H9 (cell line): ENCODE results near the gene SCUBE3. TPM values are rescaled to one million over a fixed set of nuclear protein-coding genes. Genes with fewer than 3 reads are reported as not detected.

ENCODE experiments used
- DNase-seq: peaks from one replicate; pipeline ENCODE4 v3.0.0-alpha.2; 2017
- H2AFZ ChIP-seq: one replicate; pipeline ENCODE4 v1.6.1; 2013; ENCODE audit warnings: mild to moderate bottlenecking, low read length, control low read depth, moderate library complexity
- H2AK5ac ChIP-seq: 2 replicates; pipeline ENCODE4 v1.6.1; 2013; ENCODE audit warnings: low read length, control low read depth, mixed read lengths; ENCODE audit not compliant: insufficient read length
- H2BK120ac ChIP-seq: one replicate; pipeline ENCODE4 v1.6.1; 2013; ENCODE audit warnings: low read depth, mild to moderate bottlenecking, low read length, control low read depth, inconsistent platforms; ENCODE audit not compliant: poor library complexity, severe bottlenecking
- H2BK12ac ChIP-seq: 2 replicates; pipeline ENCODE4 v1.6.1; 2013; ENCODE audit warnings: low read length, control low read depth, mixed read lengths, low read depth; ENCODE audit not compliant: insufficient read length
- H2BK15ac ChIP-seq: 2 replicates; pipeline ENCODE4 v1.6.1; 2013; ENCODE audit warnings: low read depth, low read length, control low read depth
- H2BK20ac ChIP-seq: one replicate; pipeline ENCODE4 v1.6.1; 2013; ENCODE audit warnings: low read depth, mild to moderate bottlenecking, low read length, control low read depth, inconsistent platforms; ENCODE audit not compliant: poor library complexity, severe bottlenecking
- H2BK5ac ChIP-seq: 2 replicates; pipeline ENCODE4 v1.6.1; 2013; ENCODE audit warnings: low read length, control low read depth, mixed read lengths; ENCODE audit not compliant: insufficient read length
- H3K14ac ChIP-seq: 2 replicates; pipeline ENCODE4 v1.6.1; 2013; ENCODE audit warnings: low read length, control low read depth; ENCODE audit not compliant: insufficient read depth
- H3K18ac ChIP-seq: 2 replicates; pipeline ENCODE4 v1.6.1; 2013; ENCODE audit warnings: low read depth, mild to moderate bottlenecking, mixed read lengths, low read length, control low read depth; ENCODE audit not compliant: insufficient read length
- H3K23ac ChIP-seq: 2 replicates; pipeline ENCODE4 v1.6.1; 2013; ENCODE audit warnings: low read length, control low read depth, mixed read lengths, low read depth; ENCODE audit not compliant: insufficient read length
- H3K23me2 ChIP-seq: 2 replicates; pipeline ENCODE4 v1.6.1; 2013; ENCODE audit warnings: low read depth, mild to moderate bottlenecking, mixed read lengths, low read length, control low read depth; ENCODE audit not compliant: insufficient read length, poor library complexity, severe bottlenecking
- H3K27ac ChIP-seq: 2 replicates; pipeline ENCODE4 v1.5.1; 2013; ENCODE audit warnings: low read length, control low read depth, mixed read lengths, low read depth; ENCODE audit not compliant: insufficient read length
- H3K27me3 ChIP-seq: 2 replicates; pipeline ENCODE4 v1.6.1; 2013; ENCODE audit warnings: low read length, control low read depth, inconsistent platforms; ENCODE audit not compliant: insufficient read depth
- H3K4ac ChIP-seq: 2 replicates; pipeline ENCODE4 v1.6.1; 2013; ENCODE audit warnings: low read depth, mild to moderate bottlenecking, control low read depth, inconsistent platforms, low read length, moderate library complexity
- H3K4me1 ChIP-seq: 2 replicates; pipeline ENCODE4 v1.6.1; 2013; ENCODE audit warnings: low read length, control low read depth, inconsistent platforms; ENCODE audit not compliant: insufficient read depth
- H3K4me2 ChIP-seq: 2 replicates; pipeline ENCODE4 v1.6.1; 2013; ENCODE audit warnings: low read length, control low read depth, mixed read lengths; ENCODE audit not compliant: insufficient read length, insufficient read depth
- H3K56ac ChIP-seq: 2 replicates; pipeline ENCODE4 v1.6.1; 2013; ENCODE audit warnings: low read depth, mild to moderate bottlenecking, mixed read lengths, low read length, control low read depth; ENCODE audit not compliant: insufficient read length
- H3K79me1 ChIP-seq: 2 replicates; pipeline ENCODE4 v1.6.1; 2013; ENCODE audit warnings: low read depth, mild to moderate bottlenecking, moderate library complexity, low read length, control low read depth, inconsistent platforms; ENCODE audit not compliant: insufficient read depth, poor library complexity, severe bottlenecking
- H3K79me2 ChIP-seq: 2 replicates; pipeline ENCODE4 v1.6.1; 2013; ENCODE audit warnings: low read length, control low read depth, inconsistent platforms; ENCODE audit not compliant: insufficient read depth
- H3K9ac ChIP-seq: 2 replicates; pipeline ENCODE4 v1.6.1; 2013; ENCODE audit warnings: low read length, control low read depth, mixed read lengths; ENCODE audit not compliant: insufficient read length; ENCODE audit errors: extremely low read depth
- H3K9me3 ChIP-seq: one replicate; pipeline ENCODE4 v1.6.1; 2013; ENCODE audit warnings: low read depth, low read length, inconsistent platforms; ENCODE audit not compliant: control insufficient read depth
- H3T11ph ChIP-seq: one replicate; pipeline ENCODE4 v1.6.1; 2013; ENCODE audit warnings: mild to moderate bottlenecking, low read length, control low read depth, inconsistent platforms
- H4K20me1 ChIP-seq: one replicate; pipeline ENCODE4 v1.6.1; 2013; ENCODE audit not compliant: control insufficient read depth, insufficient read length, insufficient read depth
- H4K5ac ChIP-seq: 2 replicates; pipeline ENCODE4 v1.6.1; 2013; ENCODE audit warnings: low read depth, mild to moderate bottlenecking, mixed read lengths, low read length, control low read depth; ENCODE audit not compliant: insufficient read length
- H4K8ac ChIP-seq: replicated peaks from 2 replicates; pipeline ENCODE4 v1.6.1; 2013; ENCODE audit warnings: low read length, control low read depth, mixed read lengths, low read depth; ENCODE audit not compliant: insufficient read length
- H4K91ac ChIP-seq: 2 replicates; pipeline ENCODE4 v1.6.1; 2013; ENCODE audit warnings: low read depth, mild to moderate bottlenecking, moderate library complexity, mixed read lengths, low read length, control low read depth; ENCODE audit not compliant: insufficient read length
- H3K27ac Mint-ChIP-seq, 3 experiments: 2 replicates in 2 of 3; 3 replicates in 1 of 3; pipeline ENCODE4 v1.8.0; 2020 to 2021; ENCODE audit warnings: mixed read lengths in 3 of 3, mild to moderate bottlenecking in 1 of 3, moderate library complexity in 1 of 3
- H3K27me3 Mint-ChIP-seq: 2 replicates; pipeline ENCODE4 v1.8.0; 2021; ENCODE audit warnings: low read depth, mild to moderate bottlenecking, moderate library complexity, mixed read lengths
- H3K36me3 Mint-ChIP-seq, 3 experiments: 2 replicates in 2 of 3; 3 replicates in 1 of 3; pipeline ENCODE4 v1.8.0; 2020 to 2021; ENCODE audit warnings: low read depth in 3 of 3, mixed read lengths in 3 of 3; ENCODE audit not compliant: insufficient read depth in 1 of 3
- H3K4me1 Mint-ChIP-seq, 2 experiments: 2 replicates each; pipeline ENCODE4 v1.8.0; 2020; ENCODE audit warnings: mixed read lengths in 2 of 2
- H3K4me3 Mint-ChIP-seq, 2 experiments: 2 replicates in 1 of 2; 3 replicates in 1 of 2; pipeline ENCODE4 v1.8.0; 2020 to 2021; ENCODE audit warnings: mild to moderate bottlenecking in 2 of 2, mixed read lengths in 2 of 2, moderate library complexity in 1 of 2
- H3K9me3 Mint-ChIP-seq, 2 experiments: 2 replicates in 1 of 2; 3 replicates in 1 of 2; pipeline ENCODE4 v1.8.0; 2020; ENCODE audit warnings: mild to moderate bottlenecking in 2 of 2, mixed read lengths in 2 of 2, moderate library complexity in 1 of 2
- CTCF ChIP-seq: fragments of 200-600 bp; sonication (generic); conservative IDR thresholded peaks from 3 replicates; pipeline ENCODE4 v1.8.0; 2021; ENCODE audit warnings: antibody characterized with exemption, mild to moderate bottlenecking
- WGBS: extraction: QIAGEN DNeasy Blood & Tissue Kit; methylation state at CpG from one replicate; pipeline ENCODE4 v1.1.7; 2013; ENCODE audit warnings: missing lambda C conversion rate, low lambda C conversion rate, mixed read lengths; ENCODE audit not compliant: insufficient read length; ENCODE audit errors: extremely low coverage; 5-methylcytosine and 5-hydroxymethylcytosine counted together
- total RNA-seq: library from RNA; stranded (reverse); gene quantifications from 2 replicates; pipeline ENCODE4 v1.2.1, GENCODE V29; 2021

Gene SCUBE3
- total RNA-seq, 1 experiment from 2014 or later: 2.7 TPM

GRCh38 chr6:35259194-35259947, 45.6 kb downstream of the SCUBE3 start, which contains the start of gene ZNF76:
Gene ZNF76, plus strand, starts transcription at chr6:35259735. Its CDS starts 21,417 bp downstream, at chr6:35281152.
- WGBS: no CpG with 5 or more reads among the region's 82 CpGs
- H3K9ac ChIP-seq: peak within 1 kb of the TSS; percentile 81
- peak within 1 kb of the TSS; percentile 94 for H3K14ac ChIP-seq
- no peak for TF ChIP-seq CTCF
- peak within 1 kb of the TSS; percentile 96 to 97 for H3K4me3 Mint-ChIP-seq
- H4K8ac ChIP-seq: no peak within 1 kb of the TSS
- H3K23me2 ChIP-seq: peaks cover 14% of the 10 kb centered on the region
- no peak within 1 kb of the TSS for H2BK120ac ChIP-seq
- no peak within 1 kb of the TSS; the same call in 1 of the 2 replicates for H3K4ac ChIP-seq
- peaks cover 10 to 12% of the 10 kb centered on the region in 2 experiments for H3K4me1 Mint-ChIP-seq
- H4K5ac ChIP-seq: no peak within 1 kb of the TSS
- no peaks in the 10 kb centered on the region for H3K9me3 Mint-ChIP-seq
- H3K23ac ChIP-seq: no peak within 1 kb of the TSS
- no peak within 1 kb of the TSS for H4K91ac ChIP-seq
- H2BK15ac ChIP-seq: no peak within 1 kb of the TSS
- no peaks in the 10 kb centered on the region for H4K20me1 ChIP-seq
- peak within 1 kb of the TSS; percentile 90 for H3K4me2 ChIP-seq
- peaks cover 2% of the 10 kb centered on the region; the same call in 1 of the 2 replicates for H3K4me1 ChIP-seq
- peak within 1 kb of the TSS; percentile 4 for H3K56ac ChIP-seq
- H3T11ph ChIP-seq: no peak within 1 kb of the TSS
- H3K27me3 ChIP-seq: no peaks in the 10 kb centered on the region
- no peaks in the 10 kb centered on the region for H3K79me1 ChIP-seq
- peak within 1 kb of the TSS; percentile 49 for H3K27ac ChIP-seq
- H2AFZ ChIP-seq: peak within 1 kb of the TSS; percentile 42
- H3K36me3 Mint-ChIP-seq: no peaks in the 10 kb centered on the region; a peak in 1 of 7 replicates
- peak within 1 kb of the TSS; percentile 95 to 99 (median 99) for H3K27ac Mint-ChIP-seq
- no peak within 1 kb of the TSS for H2AK5ac ChIP-seq
- peak within 1 kb of the TSS; percentile 66 for H2BK12ac ChIP-seq
- peak within 1 kb of the TSS; percentile 88 for H3K18ac ChIP-seq
- H2BK20ac ChIP-seq: no peak within 1 kb of the TSS
- peak; percentile 98 for DNase-seq
- peak within 1 kb of the TSS; percentile 1 for H2BK5ac ChIP-seq
- H3K27me3 Mint-ChIP-seq: 0 out of 2 replicates have a peak, but pooled peaks cover 2% of the 10 kb centered on the region
- no peaks in the 10 kb centered on the region for H3K79me2 ChIP-seq
- no peaks in the 10 kb centered on the region for H3K9me3 ChIP-seq
